GM23248 (cell line): ENCODE data around the gene XKR7.

Source experiments
- EZH2 ChIP-seq: fragments of 200-600 bp; sonication (generic); IDR thresholded peaks from 2 replicates; pipeline ENCODE4 v1.6.1; 2018; ENCODE audit warnings: antibody characterized with exemption, mild to moderate bottlenecking; ENCODE audit not compliant: insufficient read depth, poor library complexity, severe bottlenecking
- EZH2phosphoT487 ChIP-seq: fragments of 200-600 bp; sonication (generic); IDR thresholded peaks from 2 replicates; pipeline ENCODE4 v1.6.1; 2018; ENCODE audit warnings: antibody characterized with exemption, moderate library complexity, mild to moderate bottlenecking, low read depth; ENCODE audit not compliant: insufficient read depth

DNA sequence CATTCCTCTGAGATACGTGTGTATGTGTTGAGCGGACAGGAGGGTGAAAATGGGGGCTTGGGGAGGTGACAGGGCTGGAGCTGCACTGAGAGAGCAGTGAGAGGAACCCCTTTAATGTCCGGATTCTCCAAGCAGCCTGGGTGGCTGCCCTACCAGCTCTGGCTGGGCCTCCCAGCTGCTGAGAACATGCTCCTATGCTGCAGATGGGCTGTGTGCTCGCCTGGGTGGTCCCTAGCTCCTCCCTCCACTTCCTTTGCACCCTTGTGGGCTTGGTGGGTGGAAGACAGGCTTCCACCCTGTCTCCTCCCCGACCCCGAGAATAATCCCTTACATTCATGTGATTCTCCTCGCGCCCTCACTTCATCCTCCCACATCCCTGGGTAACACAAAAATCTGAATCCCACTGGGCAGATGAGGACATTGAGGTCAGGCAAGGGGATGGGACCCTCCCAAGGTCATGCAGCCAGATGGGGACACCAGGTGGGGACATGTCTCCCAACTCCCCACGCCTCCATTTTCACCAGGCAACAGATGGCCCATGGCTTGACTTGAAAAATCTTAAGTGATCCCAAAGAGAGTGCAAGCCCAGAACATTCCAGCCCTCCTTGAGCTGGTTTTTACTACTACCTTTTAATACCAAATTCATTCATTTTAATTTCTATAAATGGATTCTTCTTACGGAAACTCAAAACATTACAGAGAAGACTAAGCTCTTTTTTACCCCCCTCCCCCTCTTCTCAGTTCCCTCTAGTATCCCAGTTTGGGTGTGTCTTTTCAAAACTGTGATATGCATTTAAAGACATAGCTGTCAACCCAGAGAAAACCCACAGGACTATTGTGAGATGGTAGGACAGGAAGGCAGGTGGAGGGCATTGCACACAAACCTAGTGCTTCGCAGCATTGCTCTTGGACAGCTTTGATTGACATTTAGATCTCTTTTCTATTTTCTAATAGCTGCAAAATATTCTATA is 11.1 kb upstream of the XKR7 start:
- TF ChIP-seq EZH2phosphoT487 (no peak), EZH2 (no peak)
